K562 (cell line): ENCODE results near the gene ARMH3. TPM values are rescaled to one million over a fixed set of nuclear protein-coding genes. Genes with fewer than 3 reads are reported as not detected.

ENCODE experiments used
- BCLAF1 ChIP-seq, 2 experiments: fragments of 450-650 bp in 1 of 2; IDR thresholded peaks; 2 replicates each; pipeline ENCODE4 v1.6.1; 2011 to 2017; ENCODE audit warnings: low read depth in 2 of 2, antibody characterized with exemption in 1 of 2, borderline replicate concordance in 1 of 2, low read length in 1 of 2, mild to moderate bottlenecking in 1 of 2, mixed read lengths in 1 of 2; ENCODE audit not compliant: control insufficient read depth in 1 of 2
- C11orf30 ChIP-seq: fragments of 450-650 bp; IDR thresholded peaks from 2 replicates; pipeline ENCODE4 v1.6.1; 2016; ENCODE audit warnings: low read depth, mild to moderate bottlenecking
- CCAR2 ChIP-seq: fragments of 200-400 bp; formaldehyde crosslinking; IDR thresholded peaks from 2 replicates; pipeline ENCODE4 v1.6.1; 2017; ENCODE audit warnings: mild to moderate bottlenecking, low read depth, low read length
- CEBPB ChIP-seq: fragments of 450-650 bp; IDR thresholded peaks from 2 replicates; pipeline ENCODE4 v1.6.1; 2016; ENCODE audit warnings: missing genetic modification characterization, missing compliant biosample characterization
- CHD4 ChIP-seq: fragments of 200-600 bp; sonication (generic); IDR thresholded peaks from 3 replicates; pipeline ENCODE4 v1.6.1; 2012; ENCODE audit warnings: low read depth, mild to moderate bottlenecking, mixed read lengths, low read length, inconsistent platforms; ENCODE audit not compliant: insufficient read depth, insufficient replicate concordance, poor library complexity, severe bottlenecking
- FOXP1 ChIP-seq: sonication (generic); formaldehyde crosslinking; IDR thresholded peaks from 2 replicates; pipeline ENCODE4 v1.8.0; 2022; ENCODE audit warnings: mild to moderate bottlenecking, missing genetic modification reagents
- HES1 ChIP-seq: fragments of 450-650 bp; IDR thresholded peaks from 2 replicates; pipeline ENCODE4 v1.6.1; 2016; ENCODE audit warnings: low read depth, mild to moderate bottlenecking, moderate library complexity
- HIVEP1 ChIP-seq: fragments of 250-450 bp; sonication (Bioruptor Pico); IDR thresholded peaks from 2 replicates; pipeline ENCODE4 v1.4.0; 2020; ENCODE audit warnings: mild to moderate bottlenecking
- HMG20B ChIP-seq: fragments of 250-450 bp; sonication (Bioruptor Pico); IDR thresholded peaks from 2 replicates; pipeline ENCODE4 v1.5.0; 2021; ENCODE audit warnings: mild to moderate bottlenecking
- ID3 ChIP-seq, 2 experiments: fragments of 250-450 bp in 1 of 2; fragments of 450-650 bp in 1 of 2; sonication (Bioruptor Pico) in 1 of 2; IDR thresholded peaks; 2 replicates each; pipeline versions ENCODE4 v1.6.1 to v1.8.0; 2016 to 2021; ENCODE audit warnings: mild to moderate bottlenecking in 2 of 2, moderate library complexity in 2 of 2, missing compliant biosample characterization in 1 of 2, missing genetic modification characterization in 1 of 2
- MCM7 ChIP-seq, 2 experiments: fragments of 450-650 bp; IDR thresholded peaks; 2 replicates each; pipeline ENCODE4 v1.6.1; 2016 to 2018
- NFE2 ChIP-seq: IDR thresholded peaks from 2 replicates; pipeline ENCODE4 v1.6.1; 2014; ENCODE audit warnings: antibody characterized with exemption, low read depth
- RBBP5 ChIP-seq: fragments of 200-600 bp; sonication (generic); IDR thresholded peaks from 2 replicates; pipeline ENCODE4 v1.6.1; 2012; ENCODE audit warnings: borderline replicate concordance, mild to moderate bottlenecking, low read length, control low read depth, inconsistent platforms; ENCODE audit not compliant: insufficient read depth, poor library complexity, severe bottlenecking
- RBFOX2 ChIP-seq: fragments of 200-400 bp; formaldehyde crosslinking; IDR thresholded peaks from 2 replicates; pipeline ENCODE4 v1.6.1; 2017; ENCODE audit warnings: low read depth, mild to moderate bottlenecking, low read length, moderate library complexity
- XRCC4 ChIP-seq: IDR thresholded peaks from one replicate; pipeline ENCODE4 v1.6.1; 2011; ENCODE audit not compliant: insufficient read depth, insufficient read length; ENCODE audit errors: extremely low read depth
- ZBTB33 ChIP-seq: sonication (generic); formaldehyde crosslinking; IDR thresholded peaks from 2 replicates; pipeline ENCODE4 v1.8.1; 2023; ENCODE audit warnings: mild to moderate bottlenecking, missing genetic modification reagents
- ZBTB5 ChIP-seq: fragments of 450-650 bp; IDR thresholded peaks from 2 replicates; pipeline ENCODE4 v1.6.1; 2017; ENCODE audit warnings: antibody characterized with exemption
- ZNF12 ChIP-seq: sonication (generic); formaldehyde crosslinking; IDR thresholded peaks from 2 replicates; pipeline ENCODE4 v1.4.0; 2020; ENCODE audit warnings: mild to moderate bottlenecking, missing genetic modification reagents
- ZNF146 ChIP-seq: IDR thresholded peaks from one replicate; pipeline ENCODE4 v1.6.1; 2018; ENCODE audit warnings: missing compliant biosample characterization; ENCODE audit not compliant: unreplicated experiment
- polyA plus RNA-seq, 8 experiments: library from polyadenylated mRNA; depleted of rRNA in 4 of 8; stranded (reverse) in 5 of 8; unstranded in 3 of 8; fragments of >200 nt; fragmentation: Nextera tagmentation in 2 of 8; fragmentation: Illumina TruSeq in 1 of 8; extraction: Ambion mirVana in 2 of 8; extraction: Trizol in 1 of 8; gene quantifications; 2 replicates each; pipeline versions ENCODE4 v1.2.1 to v1.2.3, GENCODE V29; 2011 to 2014; ENCODE audit warnings: inconsistent platforms in 1 of 8, missing spikeins in 1 of 8
- total RNA-seq, 7 experiments: library from RNA; depleted of rRNA in 6 of 7; stranded (reverse); fragments of >200 nt in 6 of 7; fragmentation: Illumina TruSeq in 2 of 7; extraction: Trizol in 2 of 7; gene quantifications; 2 replicates each; pipeline versions ENCODE4 v1.2.1 to v1.2.3, GENCODE V29; 2011 to 2021; ENCODE audit warnings: low replicate concordance in 1 of 7

The ARMH3 gene
- total and polyA plus RNA-seq, 9 of the 15 experiments (the other 6 are each of a cell fraction or from before 2014, with no cell fraction given), result 0.29 to 0.73 TPM; not detected in 7

- TF ChIP-seq BCLAF1 (IDR thresholded peaks at IDR 0.05; ENCODE audit: borderline replicate concordance in 1 of 2, control insufficient read depth in 1 of 2, low read depth in 2 of 2, low read length in 1 of 2), result no peak
- TF ChIP-seq ZBTB33 (CRISPR knock-in tag), result no peak
- TF ChIP-seq NFE2, result no peak
- no peak for TF ChIP-seq ZNF12 (CRISPR knock-in tag)
- TF ChIP-seq CCAR2, result no peak
- TF ChIP-seq RBFOX2, result no peak
- no peak for TF ChIP-seq ZBTB5
- TF ChIP-seq FOXP1, result no peak
- TF ChIP-seq RBBP5, result no peak
- no peak for TF ChIP-seq ZNF146 (CRISPR knock-in tag)
- TF ChIP-seq MCM7 (IDR thresholded peaks at IDR 0.05), result no peak
- TF ChIP-seq HES1, result no peak
- no peak for TF ChIP-seq CEBPB (tag)
- no peak for TF ChIP-seq C11orf30
- TF ChIP-seq CHD4, result no peak
- no peak for TF ChIP-seq ID3 (CRISPR knock-in tag; IDR thresholded peaks at IDR 0.05)
- TF ChIP-seq ID3 (tag; IDR thresholded peaks at IDR 0.05), result no peak
- TF ChIP-seq XRCC4, result no peak
- no peak for TF ChIP-seq HMG20B (CRISPR knock-in tag)
- TF ChIP-seq HIVEP1, result no peak
Observed at GRCh38 chr10:101840741-101841453, 215.1 kb downstream of the ARMH3 start (continued).
